ENCODE measurements around the gene TRPM1. TPM values are rescaled to one million over a fixed set of nuclear protein-coding genes. Genes with fewer than 3 reads are reported as not detected.

The TRPM1 gene
- polyA plus RNA-seq, 2 of the 4 experiments (the other 2 are of a cell fraction), result not detected

GRCh38 chr15:31130576-31131237 is 29.2 kb upstream of the TRPM1 start:
- CTCF ChIA-PET, result interaction anchor here (0.9 to 6.8 kb wide), 13 partner anchors 8 to 358 kb away, joined by 3 to 91 read pairs (median 15); partner anchors contain the start of gene FAN1
- Histone ChIP-seq H3K4me3 (no peak overlapping the region), H3K9me3 (no peaks in the 10 kb centered on the region), H3K4me2 (no peak overlapping the region), H3K27ac (no peak overlapping the region), H3K4me1 (0 out of 3 replicates have a peak, but pooled peaks cover 3% of the 10 kb centered on the region)
- ATAC-seq (no peak), DNase-seq (ENCODE audit: low read depth in 1 of 2, low spot score in 1 of 2) (no peak), FAIRE-seq (no peak)
- TF ChIP-seq MAX (IDR thresholded peaks at IDR 0.05) (no peak), PBX3 (IDR thresholded peaks at IDR 0.05) (no peak), MAFK (IDR thresholded peaks at IDR 0.05; ENCODE audit: partially characterized antibody) (no peak), RCOR1 (IDR thresholded peaks at IDR 0.05; ENCODE audit: low read depth, low read length) (no peak), GATA3 (IDR thresholded peaks at IDR 0.05; ENCODE audit: borderline replicate concordance) (no peak), CHD2 (IDR thresholded peaks at IDR 0.05; ENCODE audit: low read length, partially characterized antibody) (no peak), REST (IDR thresholded peaks at IDR 0.05) (no peak), CTCF (IDR thresholded peaks at IDR 0.05) (no peak), SREBF2 (IDR thresholded peaks at IDR 0.05) (no peak), EP300 (IDR thresholded peaks at IDR 0.05) (no peak), POLR2A (IDR thresholded peaks at IDR 0.05; ENCODE audit: low read length) (no peak), JUNB (IDR thresholded peaks at IDR 0.05) (no peak), HEYL (CRISPR knock-in tag; IDR thresholded peaks at IDR 0.05) (no peak)
- WGBS (ENCODE audit: missing lambda C conversion rate), result 65% methylated on average over 12 of the region's 12 CpGs
- POLR2A ChIA-PET, result no interaction called here

- Histone ChIP-seq H3K4me3 (no peak overlapping the region), H3K4me1 (0 out of 3 replicates have a peak, but pooled peaks cover 3% of the 10 kb centered on the region), H3K4me2 (no peak overlapping the region), H3K9me3 (no peaks in the 10 kb centered on the region), H3K27ac (no peak overlapping the region)
- DNase-seq (ENCODE audit: low read depth in 1 of 2, low spot score in 1 of 2) (no peak), FAIRE-seq (no peak), ATAC-seq (peak in 1 of 2 experiments; percentile 11; a peak in 1 of 6 replicates)
- WGBS (ENCODE audit: missing lambda C conversion rate), result 50% methylated on average over 3 of the region's 3 CpGs
- TF ChIP-seq KDM5A (IDR thresholded peaks at IDR 0.05), result no peak
- TF ChIP-seq ZFP36 (IDR thresholded peaks at IDR 0.05; ENCODE audit: borderline replicate concordance, partially characterized antibody), result no peak
- no peak for TF ChIP-seq E2F6 (IDR thresholded peaks at IDR 0.05; ENCODE audit: borderline replicate concordance, low read depth)
- TF ChIP-seq POLR2A (IDR thresholded peaks at IDR 0.05; ENCODE audit: low read length), result no peak
- TF ChIP-seq EHF (CRISPR knock-in tag; IDR thresholded peaks at IDR 0.05), result no peak
- no peak for TF ChIP-seq NFE2L2 (conservative IDR thresholded peaks at IDR 0.05; ENCODE audit: low read length)
- ChIA-PET CTCF (interaction anchor here (0.6 to 6.8 kb wide), 64 partner anchors 9 to 468 kb away, joined by 3 to 91 read pairs (median 6); partner anchors contain the start of genes FAN1, MTMR10 and TRPM1), POLR2A (interaction anchor here (0.9 to 1.5 kb wide), 2 partner anchors 138 to 226 kb away, joined by 3 to 17 read pairs; partner anchors contain the start of gene MTMR10)
These were observed 28.3 kb upstream of the TRPM1 start for GRCh38 chr15:31129769-31130303.
